H1 (cell line): ENCODE measurements around the gene JPH3. TPM values are rescaled to one million over a fixed set of nuclear protein-coding genes. Genes with fewer than 3 reads are reported as not detected.

Experiments
- CTCF ChIA-PET: fragments of 300-600 bp; sonication (Branson Sonifier 250); formaldehyde crosslinking; loops from one replicate; lab custom pipeline; 2021; ENCODE audit not compliant: partially characterized antibody; lab: Charles Lee
- POLR2A ChIA-PET: fragments of 300-600 bp; sonication (Branson Sonifier 250); formaldehyde crosslinking; loops from one replicate; lab custom pipeline; 2021; ENCODE audit warnings: inconsistent platforms; ENCODE audit not compliant: partially characterized antibody; lab: Charles Lee
- DNase-seq, 2 experiments: peaks; one replicate each; pipeline versions ENCODE4 v3.0.0 to v3.0.0-alpha.2; 2010 to 2022; ENCODE audit warnings: low spot score in 2 of 2, low read depth in 1 of 2, mixed read lengths in 1 of 2
- FAIRE-seq: peaks from 2 replicates; lab custom pipeline; 2011; peaks lifted over from hg19 to GRCh38; lab: Jason Lieb, UNC
- H2AFZ ChIP-seq: 2 replicates; pipeline ENCODE4 v1.8.1; 2012; ENCODE audit warnings: low read length, inconsistent platforms
- H2AK5ac ChIP-seq: 2 replicates; pipeline ENCODE4 v1.6.1; 2013; ENCODE audit warnings: low read depth, low read length
- H2BK120ac ChIP-seq: replicated peaks from 2 replicates; pipeline ENCODE3; 2013; ENCODE audit warnings: low read depth, low read length, inconsistent platforms
- H2BK12ac ChIP-seq: 2 replicates; pipeline ENCODE4 v1.6.1; 2013; ENCODE audit warnings: low read depth, low read length
- H2BK15ac ChIP-seq: 2 replicates; pipeline ENCODE4 v1.6.1; 2013; ENCODE audit warnings: low read length
- H2BK20ac ChIP-seq: 2 replicates; pipeline ENCODE4 v1.6.1; 2013; ENCODE audit warnings: low read length
- H2BK5ac ChIP-seq: 2 replicates; pipeline ENCODE4 v1.6.1; 2013; ENCODE audit warnings: low read depth, low read length
- H3K14ac ChIP-seq: 2 replicates; pipeline ENCODE4 v1.6.1; 2013; ENCODE audit warnings: inconsistent platforms; ENCODE audit not compliant: insufficient read length
- H3K18ac ChIP-seq: 2 replicates; pipeline ENCODE4 v1.6.1; 2013; ENCODE audit warnings: low read length; ENCODE audit errors: extremely low read depth
- H3K23ac ChIP-seq: 2 replicates; pipeline ENCODE4 v1.6.1; 2013; ENCODE audit warnings: inconsistent platforms; ENCODE audit not compliant: insufficient read length
- H3K23me2 ChIP-seq: 2 replicates; pipeline ENCODE4 v1.6.1; 2013; ENCODE audit warnings: low read depth, low read length
- H3K27ac ChIP-seq: 2 replicates; pipeline ENCODE4 v1.6.1; 2011; ENCODE audit warnings: low read depth, low read length, inconsistent platforms
- H3K27me3 ChIP-seq, 4 experiments: replicated peaks in 1 of 4; 1 replicate in 1 of 4; 2 replicates in 3 of 4; pipeline versions ENCODE4 v1.6.1 to v1.8.1; 2011 to 2013; ENCODE audit warnings: low read length in 3 of 4, mild to moderate bottlenecking in 3 of 4, inconsistent platforms in 2 of 4, mixed read lengths in 2 of 4, moderate library complexity in 1 of 4; ENCODE audit not compliant: control insufficient read depth in 3 of 4, insufficient read depth in 3 of 4; ENCODE audit errors: extremely low read depth in 1 of 4
- H3K36me3 ChIP-seq, 4 experiments: 2 replicates each; pipeline versions ENCODE4 v1.6.1 to v1.8.1; 2011 to 2013; ENCODE audit warnings: mild to moderate bottlenecking in 4 of 4, low read length in 3 of 4, moderate library complexity in 2 of 4, control low read depth in 1 of 4, inconsistent platforms in 1 of 4; ENCODE audit not compliant: insufficient read depth in 4 of 4, control insufficient read depth in 2 of 4
- H3K4ac ChIP-seq: replicated peaks from 2 replicates; pipeline ENCODE3; 2013; ENCODE audit warnings: low read length, low read depth, mixed read lengths, inconsistent platforms; ENCODE audit not compliant: insufficient read length
- H3K4me1 ChIP-seq, 4 experiments: replicated peaks in 1 of 4; 1 replicate in 1 of 4; 2 replicates in 3 of 4; pipeline versions ENCODE4 v1.6.1 to v1.8.1; 2011 to 2013; ENCODE audit warnings: low read length in 3 of 4, inconsistent platforms in 2 of 4, mixed read lengths in 1 of 4; ENCODE audit not compliant: insufficient read depth in 4 of 4, control insufficient read depth in 3 of 4
- H3K4me2 ChIP-seq, 2 experiments: 2 replicates each; pipeline versions ENCODE4 v1.6.1 to v1.8.1; 2011 to 2013; ENCODE audit warnings: low read depth in 2 of 2, low read length in 2 of 2, control low read depth in 1 of 2, inconsistent platforms in 1 of 2, mild to moderate bottlenecking in 1 of 2; ENCODE audit not compliant: insufficient read depth in 1 of 2
- H3K4me3 ChIP-seq, 4 experiments: fragments of 200-600, 300-600 bp in 1 of 4; sonication (generic), shearing (Covaris generic), sonication (Bioruptor Twin) in 1 of 4; 2 replicates each; pipeline versions ENCODE4 v1.5.1 to v1.8.1; 2011 to 2016; ENCODE audit warnings: low read length in 4 of 4, low read depth in 3 of 4, control low read depth in 2 of 4, inconsistent platforms in 2 of 4, mild to moderate bottlenecking in 2 of 4, mixed read lengths in 1 of 4, moderate library complexity in 1 of 4; ENCODE audit not compliant: insufficient read depth in 2 of 4; ENCODE audit errors: extremely low read depth in 1 of 4
- H3K56ac ChIP-seq: replicated peaks from 2 replicates; pipeline ENCODE3; 2013; ENCODE audit warnings: low read depth, mild to moderate bottlenecking, mixed read lengths, low read length, inconsistent platforms; ENCODE audit not compliant: insufficient read length
- H3K79me1 ChIP-seq: 2 replicates; pipeline ENCODE4 v1.6.1; 2013; ENCODE audit warnings: low read depth, low read length, control low read depth
- H3K79me2 ChIP-seq, 2 experiments: 2 replicates each; pipeline versions ENCODE4 v1.6.1 to v1.8.1; 2012 to 2013; ENCODE audit warnings: low read length in 2 of 2, mild to moderate bottlenecking in 2 of 2, inconsistent platforms in 1 of 2; ENCODE audit not compliant: insufficient read depth in 2 of 2, control insufficient read depth in 1 of 2
- H3K9ac ChIP-seq, 4 experiments: replicated peaks in 1 of 4; 1 replicate in 1 of 4; 2 replicates in 3 of 4; pipeline versions ENCODE4 v1.6.1 to v1.8.1; 2011 to 2013; ENCODE audit warnings: low read depth in 3 of 4, low read length in 3 of 4, control low read depth in 2 of 4, mild to moderate bottlenecking in 2 of 4, moderate library complexity in 2 of 4, inconsistent platforms in 1 of 4; ENCODE audit errors: extremely low read depth in 1 of 4
- H3K9me3 ChIP-seq, 2 experiments: 2 replicates each; pipeline versions ENCODE4 v1.6.1 to v1.8.1; 2012 to 2013; ENCODE audit warnings: mild to moderate bottlenecking in 2 of 2, moderate library complexity in 2 of 2, control low read depth in 1 of 2, inconsistent platforms in 1 of 2, low read depth in 1 of 2, low read length in 1 of 2, mixed read lengths in 1 of 2; ENCODE audit not compliant: insufficient read depth in 2 of 2
- H4K20me1 ChIP-seq, 2 experiments: replicated peaks in 1 of 2; 2 replicates each; pipeline versions ENCODE3 to v1.8.1; 2011 to 2013; ENCODE audit warnings: inconsistent platforms in 2 of 2, low read length in 2 of 2, mild to moderate bottlenecking in 1 of 2; ENCODE audit not compliant: insufficient read depth in 2 of 2, control insufficient read depth in 1 of 2
- H4K5ac ChIP-seq: 2 replicates; pipeline ENCODE4 v1.6.1; 2013; ENCODE audit warnings: low read length, low read depth, mixed read lengths, inconsistent platforms; ENCODE audit not compliant: insufficient read length
- H4K8ac ChIP-seq: 2 replicates; pipeline ENCODE4 v1.8.0; 2013; ENCODE audit warnings: mild to moderate bottlenecking, moderate library complexity, low read length, inconsistent platforms; ENCODE audit not compliant: insufficient read depth; ENCODE audit errors: extremely low read depth
- H4K91ac ChIP-seq: replicated peaks from 2 replicates; pipeline ENCODE3; 2013; ENCODE audit warnings: low read length, mixed read lengths, inconsistent platforms; ENCODE audit not compliant: insufficient read length
- MAX ChIP-seq: IDR thresholded peaks from 2 replicates; pipeline ENCODE4 v1.6.1; 2012; ENCODE audit warnings: inconsistent platforms
- WGBS, 2 experiments: shearing (Covaris generic) in 1 of 2; methylation state at CpG; one replicate each; pipeline versions ENCODE4 v1.1.6 to v1.1.7; 2013 to 2015; ENCODE audit warnings: low lambda C conversion rate in 2 of 2, mixed read lengths in 2 of 2, inconsistent platforms in 1 of 2, low coverage in 1 of 2, missing lambda C conversion rate in 1 of 2; ENCODE audit not compliant: insufficient replicate concordance in 2 of 2, insufficient coverage in 1 of 2, insufficient read length in 1 of 2; ENCODE audit errors: extremely low coverage in 1 of 2, missing lambda C conversion rate in 1 of 2; 5-methylcytosine and 5-hydroxymethylcytosine counted together
- polyA plus RNA-seq, 7 experiments: library from polyadenylated mRNA; depleted of rRNA in 3 of 7; stranded (reverse) in 5 of 7; unstranded in 2 of 7; fragments of >200 nt in 5 of 7; fragments of 200-250 nt in 2 of 7; gene quantifications; 1 replicate in 5 of 7; 2 replicates in 1 of 7; 4 replicates in 1 of 7; pipeline versions ENCODE4 v1.2.1 to v1.2.3, GENCODE V29; 2011 to 2013; ENCODE audit warnings: missing spikeins in 2 of 7, mixed read lengths in 2 of 7
- total RNA-seq: library from RNA; stranded (reverse); fragmentation: NEBNext Ultra II Directional; extraction: Animal tissue kit (Norgen Biotek cat#: 25700); gene quantifications from 2 replicates; pipeline ENCODE4 v1.2.1, GENCODE V29; 2021

The JPH3 gene
- total and polyA plus RNA-seq, 2 of the 8 experiments (the other 6 are each of a cell fraction or from before 2014, with no cell fraction given), result 10.3 to 28.3 TPM

DNA sequence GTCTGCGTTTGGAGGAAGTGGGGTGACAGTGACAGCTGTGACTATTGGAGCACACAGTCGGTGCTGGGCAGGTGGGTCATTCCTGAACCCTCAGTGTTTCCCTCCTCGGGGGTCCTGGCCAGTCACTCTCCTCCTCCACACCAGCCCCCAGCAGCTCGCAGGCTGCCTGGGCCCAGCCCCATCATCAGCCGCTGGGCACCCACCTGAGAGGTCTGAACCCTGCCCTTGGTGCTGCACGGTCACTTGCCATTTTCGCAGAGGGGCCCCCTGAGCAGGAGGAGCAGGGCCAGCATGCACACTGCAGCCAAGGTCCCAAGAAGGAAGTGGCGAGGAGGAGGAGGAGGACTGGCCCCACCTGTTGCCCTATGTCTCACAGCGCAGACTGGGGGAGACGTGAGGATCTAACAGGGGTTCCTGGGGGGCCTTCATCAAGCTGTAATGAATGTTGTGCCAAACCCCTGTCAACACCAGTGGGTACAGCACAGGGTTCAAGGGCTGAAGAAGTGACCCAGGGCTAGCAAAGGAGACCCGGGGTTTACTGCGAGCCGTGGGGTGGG lies 23.0 kb downstream of the JPH3 start:
- no peaks in the 10 kb centered on the region for H3K23me2 ChIP-seq
- peaks cover 2 to 8% of the 10 kb centered on the region in 2 experiments for H4K20me1 ChIP-seq
- no peak overlapping the region for H3K18ac ChIP-seq
- no peak overlapping the region for H3K23ac ChIP-seq
- no peak overlapping the region for H3K9ac ChIP-seq
- FAIRE-seq (no peak), DNase-seq (no peak)
- H3K79me1 ChIP-seq, result peaks cover 2% of the 10 kb centered on the region
- peaks cover 0 to 9% (median under 1%) of the 10 kb centered on the region in 4 experiments; a peak in 5 of 7 replicates for H3K4me1 ChIP-seq
- no peak overlapping the region for H3K56ac ChIP-seq
- no peak overlapping the region for H3K4me3 ChIP-seq
- H3K27ac ChIP-seq, result no peak overlapping the region
- H2AFZ ChIP-seq, result no peak overlapping the region
- H3K79me2 ChIP-seq, result no peaks in the 10 kb centered on the region; a peak in 1 of 4 replicates
- H4K91ac ChIP-seq, result no peak overlapping the region
- ChIA-PET CTCF (interaction anchor here (0.8 to 5.6 kb wide), 9 partner anchors 10 to 66 kb away, joined by 3 to 65 read pairs (median 4); no protein-coding TSS in a partner anchor), POLR2A (interaction anchor here (1.1 kb wide), 1 partner anchor 326 kb away, joined by 3 read pairs; the partner anchor contains the start of gene BANP)
- no peak overlapping the region for H2AK5ac ChIP-seq
- no peaks in the 10 kb centered on the region for H3K9me3 ChIP-seq
- no peaks in the 10 kb centered on the region for H3K36me3 ChIP-seq
- no peak overlapping the region for H3K14ac ChIP-seq
- H4K8ac ChIP-seq, result no peak overlapping the region; the same call in 1 of the 2 replicates
- no peak overlapping the region for H2BK5ac ChIP-seq
- no peak overlapping the region for H4K5ac ChIP-seq
- no peak overlapping the region; the same call in 1 of the 2 replicates for H2BK15ac ChIP-seq
- no peak overlapping the region for H2BK12ac ChIP-seq
- H2BK20ac ChIP-seq, result no peak overlapping the region
- no peak overlapping the region for H3K4ac ChIP-seq
- no peaks in the 10 kb centered on the region for H3K27me3 ChIP-seq
- 93% methylated on average over 13 of the region's 13 CpGs; no CpG with 5 or more reads in 1 of the 2 experiments for WGBS, 2 experiments
- no peak overlapping the region for H2BK120ac ChIP-seq
- no peak for TF ChIP-seq MAX
- TF ChIP-seq, all 59 proteins: peak for 0
- no peak overlapping the region for H3K4me2 ChIP-seq
